PFSK-1 (cell line): ENCODE measurements around the gene NGRN.

Source experiments
- POLR2AphosphoS5 ChIP-seq: IDR thresholded peaks from 2 replicates; pipeline ENCODE4 v1.6.1; 2012; ENCODE audit warnings: low read depth, mild to moderate bottlenecking, control low read depth, low read length, moderate library complexity
- TF ChIP-seq, protein P1 (sequence below), 2 experiments: IDR thresholded peaks; 2 replicates each; pipeline versions ENCODE4 v1.6.1 to v1.8.0; 2011 to 2012; ENCODE audit warnings: low read depth in 2 of 2, low read length in 2 of 2, control low read depth in 1 of 2, inconsistent platforms in 1 of 2, mild to moderate bottlenecking in 1 of 2, moderate library complexity in 1 of 2; ENCODE audit not compliant: insufficient read depth in 1 of 2

DNA sequence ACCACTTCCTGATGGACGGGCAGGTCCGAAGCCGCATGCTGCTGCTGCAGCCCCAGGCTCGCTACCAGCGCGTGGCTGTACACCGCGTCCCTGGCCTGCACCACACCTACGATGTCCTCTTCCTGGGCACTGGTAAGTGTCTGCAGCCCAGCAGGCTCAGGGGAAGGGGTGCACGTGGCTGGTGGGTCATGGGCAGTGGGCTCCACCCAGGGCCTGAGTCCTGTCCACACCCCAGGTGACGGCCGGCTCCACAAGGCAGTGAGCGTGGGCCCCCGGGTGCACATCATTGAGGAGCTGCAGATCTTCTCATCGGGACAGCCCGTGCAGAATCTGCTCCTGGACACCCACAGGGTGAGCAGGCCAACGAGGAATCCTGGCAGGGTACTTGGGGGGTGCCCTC is 40.4 kb upstream of the NGRN start:
- no peak for TF ChIP-seq POLR2AphosphoS5
- TF ChIP-seq, protein P1, sequence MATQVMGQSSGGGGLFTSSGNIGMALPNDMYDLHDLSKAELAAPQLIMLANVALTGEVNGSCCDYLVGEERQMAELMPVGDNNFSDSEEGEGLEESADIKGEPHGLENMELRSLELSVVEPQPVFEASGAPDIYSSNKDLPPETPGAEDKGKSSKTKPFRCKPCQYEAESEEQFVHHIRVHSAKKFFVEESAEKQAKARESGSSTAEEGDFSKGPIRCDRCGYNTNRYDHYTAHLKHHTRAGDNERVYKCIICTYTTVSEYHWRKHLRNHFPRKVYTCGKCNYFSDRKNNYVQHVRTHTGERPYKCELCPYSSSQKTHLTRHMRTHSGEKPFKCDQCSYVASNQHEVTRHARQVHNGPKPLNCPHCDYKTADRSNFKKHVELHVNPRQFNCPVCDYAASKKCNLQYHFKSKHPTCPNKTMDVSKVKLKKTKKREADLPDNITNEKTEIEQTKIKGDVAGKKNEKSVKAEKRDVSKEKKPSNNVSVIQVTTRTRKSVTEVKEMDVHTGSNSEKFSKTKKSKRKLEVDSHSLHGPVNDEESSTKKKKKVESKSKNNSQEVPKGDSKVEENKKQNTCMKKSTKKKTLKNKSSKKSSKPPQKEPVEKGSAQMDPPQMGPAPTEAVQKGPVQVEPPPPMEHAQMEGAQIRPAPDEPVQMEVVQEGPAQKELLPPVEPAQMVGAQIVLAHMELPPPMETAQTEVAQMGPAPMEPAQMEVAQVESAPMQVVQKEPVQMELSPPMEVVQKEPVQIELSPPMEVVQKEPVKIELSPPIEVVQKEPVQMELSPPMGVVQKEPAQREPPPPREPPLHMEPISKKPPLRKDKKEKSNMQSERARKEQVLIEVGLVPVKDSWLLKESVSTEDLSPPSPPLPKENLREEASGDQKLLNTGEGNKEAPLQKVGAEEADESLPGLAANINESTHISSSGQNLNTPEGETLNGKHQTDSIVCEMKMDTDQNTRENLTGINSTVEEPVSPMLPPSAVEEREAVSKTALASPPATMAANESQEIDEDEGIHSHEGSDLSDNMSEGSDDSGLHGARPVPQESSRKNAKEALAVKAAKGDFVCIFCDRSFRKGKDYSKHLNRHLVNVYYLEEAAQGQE (IDR thresholded peaks at IDR 0.05; ENCODE audit: insufficient read depth in 1 of 2, low read depth in 2 of 2, low read length in 2 of 2): no peak
